Brain microvascular endothelial cell (primary cell): ENCODE measurements around the gene ZNF692.
"Not testable (repeated sequence)": the region's sequence is repeated elsewhere in the genome, so short reads cannot be mapped to it uniquely, and the experiment has no call there.

ENCODE experiments used
- DNase-seq: peaks from one replicate; pipeline ENCODE4 v3.0.0-alpha.2; 2020
- H3K27ac ChIP-seq: fragments of 250-450 bp; sonication (Bioruptor Pico); 2 replicates; pipeline ENCODE4 v1.5.1; 2020; ENCODE audit warnings: mild to moderate bottlenecking, moderate library complexity
- H3K27me3 ChIP-seq: fragments of 250-450 bp; sonication (Bioruptor Pico); replicated peaks from 2 replicates; pipeline ENCODE4 v1.5.1; 2020; ENCODE audit warnings: mild to moderate bottlenecking
- H3K36me3 ChIP-seq: fragments of 250-450 bp; sonication (Bioruptor Pico); replicated peaks from 2 replicates; pipeline ENCODE4 v1.5.1; 2020; ENCODE audit warnings: mild to moderate bottlenecking
- H3K4me3 ChIP-seq: 2 replicates; pipeline ENCODE4 v1.5.1; 2011; ENCODE audit warnings: low read depth, mild to moderate bottlenecking, control low read depth, low read length, moderate library complexity
- in situ Hi-C: cut with HindIII; loops from 2 replicates; pipeline ENCODE4 v1.10.0; 2017; ENCODE audit warnings: low sequenced_read_pairs, low pct_ligation_motif_present
- TF ChIP-seq, protein P1 (sequence below): IDR thresholded peaks from 2 replicates; pipeline ENCODE4 v1.5.1; 2011; ENCODE audit warnings: low read depth, mild to moderate bottlenecking, moderate library complexity, low read length, control low read depth, inconsistent platforms; ENCODE audit errors: missing control alignments

ZNF692 gene

DNA sequence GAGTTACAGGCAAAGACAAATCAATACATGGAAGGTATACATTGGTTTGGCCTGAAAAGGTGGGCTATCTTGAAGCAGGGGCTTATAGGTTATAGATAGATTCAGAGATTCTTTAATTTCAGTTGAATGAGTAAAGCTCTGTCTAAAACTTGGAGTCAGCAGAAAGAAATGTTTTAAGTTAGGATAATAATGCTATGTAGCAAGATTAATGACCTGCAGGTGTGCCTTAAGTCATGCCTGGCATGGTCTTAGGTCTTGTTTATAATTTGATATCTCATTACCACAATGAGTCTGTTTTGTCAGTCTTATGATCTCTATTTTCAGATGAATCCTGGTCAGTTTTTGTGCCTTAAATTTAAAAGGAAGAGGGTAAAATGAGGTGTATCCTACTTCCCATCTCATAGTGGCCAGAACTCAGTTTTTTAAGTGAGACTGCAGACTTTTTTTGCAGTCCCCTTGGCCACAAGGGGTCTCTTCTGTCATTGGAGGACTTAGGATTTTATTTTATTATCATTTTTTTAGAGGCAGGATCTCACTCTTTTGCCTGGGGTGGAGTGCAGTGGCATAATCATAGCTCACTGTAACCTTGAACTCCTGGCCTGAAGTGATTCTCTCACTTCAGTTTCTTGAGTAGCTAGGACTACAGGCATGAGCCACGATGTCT lies 25.9 kb upstream of the ZNF692 start:
- in situ Hi-C loops: no loop called here
- Histone ChIP-seq H3K4me3 (no peak overlapping the region), H3K27ac (no peak overlapping the region), H3K36me3 (no peaks in the 10 kb centered on the region), H3K27me3 (peaks cover 2% of the 10 kb centered on the region)
- TF ChIP-seq, protein P1, sequence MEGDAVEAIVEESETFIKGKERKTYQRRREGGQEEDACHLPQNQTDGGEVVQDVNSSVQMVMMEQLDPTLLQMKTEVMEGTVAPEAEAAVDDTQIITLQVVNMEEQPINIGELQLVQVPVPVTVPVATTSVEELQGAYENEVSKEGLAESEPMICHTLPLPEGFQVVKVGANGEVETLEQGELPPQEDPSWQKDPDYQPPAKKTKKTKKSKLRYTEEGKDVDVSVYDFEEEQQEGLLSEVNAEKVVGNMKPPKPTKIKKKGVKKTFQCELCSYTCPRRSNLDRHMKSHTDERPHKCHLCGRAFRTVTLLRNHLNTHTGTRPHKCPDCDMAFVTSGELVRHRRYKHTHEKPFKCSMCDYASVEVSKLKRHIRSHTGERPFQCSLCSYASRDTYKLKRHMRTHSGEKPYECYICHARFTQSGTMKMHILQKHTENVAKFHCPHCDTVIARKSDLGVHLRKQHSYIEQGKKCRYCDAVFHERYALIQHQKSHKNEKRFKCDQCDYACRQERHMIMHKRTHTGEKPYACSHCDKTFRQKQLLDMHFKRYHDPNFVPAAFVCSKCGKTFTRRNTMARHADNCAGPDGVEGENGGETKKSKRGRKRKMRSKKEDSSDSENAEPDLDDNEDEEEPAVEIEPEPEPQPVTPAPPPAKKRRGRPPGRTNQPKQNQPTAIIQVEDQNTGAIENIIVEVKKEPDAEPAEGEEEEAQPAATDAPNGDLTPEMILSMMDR: peak; percentile 28
- no peak for DNase-seq

DNA sequence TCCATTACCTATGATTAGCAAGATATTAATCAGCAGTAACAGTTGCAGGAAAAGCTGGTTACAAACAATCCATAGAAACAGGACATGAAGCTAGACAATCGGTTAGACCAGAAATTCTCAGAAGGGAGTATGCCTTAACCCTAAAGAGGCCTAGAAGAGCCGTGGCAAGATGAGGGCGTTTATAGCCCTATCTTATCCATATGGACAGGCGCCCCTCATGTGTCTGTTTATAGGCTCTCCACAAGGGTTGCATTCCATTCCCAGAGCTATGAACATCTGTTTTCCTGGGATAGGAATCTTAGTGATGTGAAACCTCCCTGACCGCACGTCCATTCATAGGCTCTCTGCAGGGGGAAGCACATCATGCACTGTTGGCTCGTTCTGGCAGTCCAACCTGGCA lies 23.5 kb upstream of the ZNF692 start:
- in situ Hi-C loops, H3K27ac ChIP-seq, H3K4me3 ChIP-seq, DNase-seq, H3K27me3 ChIP-seq, H3K36me3 ChIP-seq: not testable (repeated sequence)

GRCh38 chr1:248881261-248881660 lies 22.4 kb upstream of the ZNF692 start:
- H3K36me3 ChIP-seq: no peaks in the 10 kb centered on the region
- no peak overlapping the region for H3K4me3 ChIP-seq
- DNase-seq: no peak
- TF ChIP-seq, protein P1: no peak
- in situ Hi-C loops: no loop called here
- H3K27ac ChIP-seq: no peak overlapping the region
- peaks cover 2% of the 10 kb centered on the region for H3K27me3 ChIP-seq

DNA sequence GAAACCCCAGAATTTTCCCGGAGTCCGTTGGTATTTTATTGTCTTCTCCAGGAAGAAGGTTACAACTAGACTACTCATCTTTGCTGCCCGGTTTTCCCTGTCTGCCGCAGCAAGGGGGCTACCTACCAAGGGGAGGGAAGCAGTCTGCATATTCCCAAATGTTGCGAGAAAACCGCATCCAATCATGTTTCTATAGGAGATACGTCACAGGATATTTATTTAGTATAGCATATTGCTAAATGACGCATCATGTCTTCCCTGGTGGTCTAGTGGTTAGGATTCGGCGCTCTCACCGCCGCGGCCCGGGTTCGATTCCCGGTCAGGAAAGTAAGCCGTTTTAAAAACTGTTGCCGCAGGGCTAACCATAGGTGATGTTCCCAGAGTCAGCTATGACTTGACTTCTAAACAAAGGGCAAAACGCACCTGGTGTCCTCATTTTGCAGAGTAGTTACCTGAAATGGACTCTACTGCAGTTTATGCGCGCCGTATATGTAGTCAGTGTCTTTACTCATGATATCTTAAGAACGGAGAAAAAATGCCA lies 15.2 kb upstream of the ZNF692 start:
- peak overlapping the region; percentile 83 for H3K4me3 ChIP-seq
- peak; percentile 81 for DNase-seq
- H3K36me3 ChIP-seq: no peaks in the 10 kb centered on the region
- H3K27ac ChIP-seq: peak overlapping the region; percentile 93
- TF ChIP-seq, protein P1: no peak
- H3K27me3 ChIP-seq: no peaks in the 10 kb centered on the region
- in situ Hi-C loops: no loop called here

DNA sequence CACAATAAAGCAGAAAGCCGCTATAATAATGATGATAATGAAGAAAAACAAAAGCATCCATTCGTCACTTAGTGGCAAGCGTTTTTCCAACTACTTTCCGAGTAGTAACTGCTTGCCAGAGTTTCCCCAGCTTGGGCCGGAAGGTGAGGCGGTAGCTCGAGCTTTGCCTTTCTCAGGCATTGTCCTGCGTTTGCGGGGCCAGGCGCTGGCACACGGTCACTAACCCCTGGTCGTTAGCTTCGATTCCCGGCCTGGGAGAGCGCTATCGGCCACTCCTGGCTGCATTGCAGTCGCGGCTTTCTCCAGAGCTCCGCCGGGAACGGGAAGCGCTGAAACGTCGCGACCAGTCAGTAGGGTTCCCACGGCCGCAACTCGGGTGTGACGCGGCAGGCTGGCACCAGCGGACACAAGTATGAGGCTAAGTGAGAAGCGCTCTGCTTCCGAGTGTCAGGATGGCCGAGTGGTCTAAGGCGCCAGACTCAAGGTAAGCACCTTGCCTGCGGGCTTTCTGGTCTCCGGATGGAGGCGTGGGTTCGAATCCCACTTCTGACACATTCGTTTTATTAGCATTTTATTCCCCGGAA lies 14.6 kb upstream of the ZNF692 start:
- H3K36me3 ChIP-seq: no peaks in the 10 kb centered on the region
- H3K4me3 ChIP-seq: peak overlapping the region; percentile 83
- no peaks in the 10 kb centered on the region for H3K27me3 ChIP-seq
- in situ Hi-C loops: no loop called here
- peak overlapping the region; percentile 93 for H3K27ac ChIP-seq
- DNase-seq: peak; percentile 96
- TF ChIP-seq, protein P1: peak; percentile 9

- Histone ChIP-seq H3K27me3 (no peaks in the 10 kb centered on the region), H3K36me3 (no peaks in the 10 kb centered on the region), H3K4me3 (peak overlapping the region; percentile 83), H3K27ac (peak overlapping the region; percentile 93)
- in situ Hi-C loops: no loop called here
- TF ChIP-seq, protein P1: no peak
- peak; percentile 66 for DNase-seq
Measured at GRCh38 chr1:248872752-248873408, 14.0 kb upstream of the ZNF692 start.
